Measurements from ENCODE around the gene SLC25A13. TPM values are rescaled to one million over a fixed set of nuclear protein-coding genes. Genes with fewer than 3 reads are reported as not detected.
"Not testable (repeated sequence)": the region's sequence is repeated elsewhere in the genome, so short reads cannot be mapped to it uniquely, and the experiment has no call there.

Gene SLC25A13
- total RNA-seq, 2 donors from 2014 or later = 13.0 to 17.1 TPM

GRCh38 chr7:96161897-96162296, 160.0 kb downstream of the SLC25A13 start:
- no peaks in the 10 kb centered on the region for H3K9me3 ChIP-seq (ENCODE audit: control insufficient read depth, low read length, poor library complexity, severe bottlenecking)
- no peak for DNase-seq
- Mint-ChIP-seq H3K4me1 (no peaks in the 10 kb centered on the region), H3K27me3 (no peaks in the 10 kb centered on the region), H3K36me3 (ENCODE audit: low read depth) (peaks cover 10% of the 10 kb centered on the region), H3K27ac (no peak overlapping the region), H3K4me3 (no peak overlapping the region)
- no peak for ATAC-seq

- Mint-ChIP-seq H3K4me1 (no peaks in the 10 kb centered on the region), H3K36me3 (ENCODE audit: low read depth) (peaks cover 8% of the 10 kb centered on the region)
Observed at GRCh38 chr7:96157856-96158255, 164.0 kb downstream of the SLC25A13 start.

GRCh38 chr7:96154506-96154905, 167.4 kb downstream of the SLC25A13 start:
- not testable (repeated sequence) for H3K9me3 ChIP-seq (ENCODE audit: control insufficient read depth, low read length, poor library complexity, severe bottlenecking); H3K27me3 Mint-ChIP-seq; DNase-seq; H3K4me1 Mint-ChIP-seq; H3K27ac Mint-ChIP-seq; ATAC-seq; H3K4me3 Mint-ChIP-seq
- peaks cover 13% of the 10 kb centered on the region for H3K36me3 Mint-ChIP-seq (ENCODE audit: low read depth)

More at GRCh38 chr7:96157856-96158255, 164.0 kb downstream of the SLC25A13 start:
- H3K27ac Mint-ChIP-seq = no peak overlapping the region
- H3K9me3 ChIP-seq (ENCODE audit: control insufficient read depth, low read length, poor library complexity, severe bottlenecking) = no peaks in the 10 kb centered on the region
- H3K4me3 Mint-ChIP-seq = no peak overlapping the region
- ATAC-seq (no peak), DNase-seq (no peak)
- no peaks in the 10 kb centered on the region for H3K27me3 Mint-ChIP-seq

- peaks cover 17% of the 10 kb centered on the region for H3K36me3 Mint-ChIP-seq (ENCODE audit: low read depth)
- H3K9me3 ChIP-seq (ENCODE audit: control insufficient read depth, low read length, poor library complexity, severe bottlenecking) = no peaks in the 10 kb centered on the region
- ATAC-seq = no peak
- no peak overlapping the region for H3K27ac Mint-ChIP-seq
- no peaks in the 10 kb centered on the region for H3K4me1 Mint-ChIP-seq
- DNase-seq = no peak
- H3K27me3 Mint-ChIP-seq = no peaks in the 10 kb centered on the region
- no peak overlapping the region for H3K4me3 Mint-ChIP-seq
Observed at GRCh38 chr7:96152706-96153105, 169.2 kb downstream of the SLC25A13 start.

- H3K9me3 ChIP-seq (ENCODE audit: control insufficient read depth, low read length, poor library complexity, severe bottlenecking) = no peaks in the 10 kb centered on the region
- no peak overlapping the region for H3K4me3 Mint-ChIP-seq
- no peak overlapping the region for H3K27ac Mint-ChIP-seq
- no peaks in the 10 kb centered on the region for H3K4me1 Mint-ChIP-seq
- DNase-seq (no peak), ATAC-seq (no peak)
- H3K27me3 Mint-ChIP-seq = no peaks in the 10 kb centered on the region
- peaks cover 17% of the 10 kb centered on the region for H3K36me3 Mint-ChIP-seq (ENCODE audit: low read depth)
Observed at GRCh38 chr7:96151889-96152288, 170.0 kb downstream of the SLC25A13 start.

DNA sequence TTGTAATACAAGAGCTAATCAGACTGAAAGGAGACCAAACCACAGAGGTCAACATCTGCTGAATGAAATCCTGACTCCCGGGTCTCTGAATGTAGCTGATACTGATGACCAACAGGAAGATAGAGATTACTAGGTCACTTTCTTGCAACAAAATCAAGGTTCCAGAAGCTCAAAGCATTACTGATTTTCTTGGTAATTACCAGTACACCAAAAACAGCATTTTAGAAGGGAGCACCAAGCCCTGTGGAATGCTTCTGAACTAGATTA, 177.7 kb downstream of the SLC25A13 start:
- no peak overlapping the region for H3K27ac Mint-ChIP-seq
- H3K4me1 Mint-ChIP-seq = no peaks in the 10 kb centered on the region
- no peak overlapping the region for H3K4me3 Mint-ChIP-seq
- ATAC-seq = no peak
- DNase-seq = no peak
- H3K27me3 Mint-ChIP-seq = no peaks in the 10 kb centered on the region
- H3K36me3 Mint-ChIP-seq (ENCODE audit: low read depth) = peaks cover 8% of the 10 kb centered on the region
- no peaks in the 10 kb centered on the region for H3K9me3 ChIP-seq (ENCODE audit: control insufficient read depth, low read length, poor library complexity, severe bottlenecking)

DNA sequence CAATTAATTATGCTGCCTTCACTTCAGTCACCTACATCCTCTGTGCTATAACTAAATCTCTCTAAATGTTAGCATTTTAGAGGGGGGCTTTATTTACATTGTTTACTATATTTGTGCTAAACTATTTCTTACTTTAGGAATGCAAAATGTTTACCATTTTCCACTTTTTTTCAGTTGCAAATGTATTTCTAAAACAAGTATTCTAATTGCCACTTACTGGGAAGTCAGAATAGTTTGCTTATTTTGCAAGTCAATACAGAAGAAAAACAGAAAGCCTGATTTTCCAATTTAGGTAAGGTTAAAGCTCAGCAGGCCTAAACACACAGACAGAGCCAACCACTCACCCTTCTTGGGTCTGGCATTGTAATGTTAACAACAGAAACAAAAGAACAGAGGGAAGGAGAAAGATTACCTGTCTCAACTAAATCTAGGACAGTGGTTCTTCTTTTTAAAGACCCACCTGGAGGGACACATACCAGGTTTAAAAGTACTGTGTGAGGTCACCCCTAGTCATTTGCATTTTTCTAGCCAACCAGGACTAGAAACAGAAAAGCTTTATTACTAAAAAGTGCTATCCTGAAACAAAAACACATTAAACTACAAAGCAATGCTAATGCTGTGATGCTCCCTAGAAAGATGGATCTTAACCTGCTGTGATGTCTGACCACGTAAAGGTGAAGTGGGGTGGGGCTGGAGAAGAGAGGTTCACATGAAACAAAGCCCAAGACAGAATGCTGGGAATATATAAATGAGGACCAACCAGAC, 178.2 kb downstream of the SLC25A13 start:
- no peak overlapping the region for H3K4me3 Mint-ChIP-seq
- ATAC-seq = no peak
- no peak for DNase-seq
- H3K9me3 ChIP-seq (ENCODE audit: control insufficient read depth, low read length, poor library complexity, severe bottlenecking) = no peaks in the 10 kb centered on the region
- H3K36me3 Mint-ChIP-seq (ENCODE audit: low read depth) = peaks cover 5% of the 10 kb centered on the region
- no peaks in the 10 kb centered on the region for H3K4me1 Mint-ChIP-seq
- H3K27ac Mint-ChIP-seq = no peak overlapping the region
- H3K27me3 Mint-ChIP-seq = no peaks in the 10 kb centered on the region

DNA sequence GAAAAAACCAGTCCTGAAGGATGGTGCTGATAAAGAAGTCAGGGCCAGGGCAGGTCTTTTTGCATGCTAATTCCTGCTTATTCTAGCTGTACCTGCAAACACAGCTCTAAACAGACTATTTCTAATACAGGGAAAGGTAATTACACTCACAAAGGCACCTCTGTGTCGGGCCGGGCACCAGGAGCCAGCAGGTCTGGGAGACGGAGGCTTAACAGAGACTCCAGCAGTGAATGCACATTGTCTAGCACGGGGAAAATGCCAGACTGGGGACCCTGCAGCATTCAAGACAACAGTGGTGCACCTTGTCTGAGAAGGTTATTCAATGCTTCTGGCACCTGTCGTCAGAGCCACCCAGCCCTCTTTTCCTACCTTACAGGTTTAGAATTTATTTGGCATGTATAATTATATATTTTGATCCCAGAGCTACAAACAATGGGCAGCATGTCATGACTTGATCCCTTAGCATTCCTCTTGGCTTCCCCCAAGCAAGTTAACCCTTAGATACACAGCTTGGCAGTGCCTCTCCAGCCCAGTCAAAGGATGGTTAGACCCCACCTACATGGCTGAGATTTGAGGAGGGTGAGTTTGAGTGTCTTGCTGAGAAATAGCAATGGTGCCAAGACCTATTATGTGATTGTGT, 185.2 kb downstream of the SLC25A13 start:
- H3K4me3 Mint-ChIP-seq = no peak overlapping the region
- H3K4me1 Mint-ChIP-seq = peaks cover 5% of the 10 kb centered on the region
- H3K9me3 ChIP-seq (ENCODE audit: control insufficient read depth, low read length, poor library complexity, severe bottlenecking) = no peaks in the 10 kb centered on the region
- no peaks in the 10 kb centered on the region for H3K27me3 Mint-ChIP-seq
- no peak for ATAC-seq
- H3K27ac Mint-ChIP-seq = peak overlapping the region; percentile 61
- H3K36me3 Mint-ChIP-seq (ENCODE audit: low read depth) = peaks cover 2% of the 10 kb centered on the region
- no peak for DNase-seq

DNA sequence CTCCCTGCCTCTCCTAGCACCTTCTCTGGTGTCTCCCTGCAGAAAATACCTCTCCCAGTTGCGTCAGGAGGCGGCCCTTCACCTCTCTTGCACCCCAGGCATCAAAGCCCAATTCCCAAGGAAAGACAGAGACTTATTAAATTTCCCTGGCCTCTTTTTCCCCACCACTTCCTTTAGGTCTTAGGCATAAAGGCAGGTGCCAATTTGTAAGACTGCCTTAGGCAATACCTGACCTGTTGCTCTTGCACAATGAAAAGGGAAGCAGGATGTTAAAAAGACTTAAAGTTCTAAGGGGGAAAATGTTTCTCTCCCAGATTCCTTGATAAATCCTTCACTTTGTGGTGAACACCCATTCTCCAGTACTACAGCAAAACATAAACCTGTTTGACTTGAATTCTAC, 186.7 kb downstream of the SLC25A13 start:
- ATAC-seq = no peak
- no peak for DNase-seq
- Mint-ChIP-seq H3K27me3 (no peaks in the 10 kb centered on the region), H3K4me1 (peaks cover 5% of the 10 kb centered on the region), H3K36me3 (ENCODE audit: low read depth) (peaks cover 8% of the 10 kb centered on the region), H3K27ac (no peak overlapping the region), H3K4me3 (no peak overlapping the region)
- H3K9me3 ChIP-seq (ENCODE audit: control insufficient read depth, low read length, poor library complexity, severe bottlenecking) = no peaks in the 10 kb centered on the region

GRCh38 chr7:96131525-96131924, 190.4 kb downstream of the SLC25A13 start:
- Mint-ChIP-seq H3K36me3 (ENCODE audit: low read depth) (peaks cover 8% of the 10 kb centered on the region), H3K27me3 (no peaks in the 10 kb centered on the region), H3K4me3 (no peak overlapping the region), H3K4me1 (peaks cover 5% of the 10 kb centered on the region), H3K27ac (no peak overlapping the region)
- ATAC-seq (no peak), DNase-seq (no peak)
- no peaks in the 10 kb centered on the region for H3K9me3 ChIP-seq (ENCODE audit: control insufficient read depth, low read length, poor library complexity, severe bottlenecking)

GRCh38 chr7:96127746-96128145, 194.2 kb downstream of the SLC25A13 start:
- Mint-ChIP-seq H3K27ac (no peak overlapping the region), H3K4me1 (no peaks in the 10 kb centered on the region), H3K36me3 (ENCODE audit: low read depth) (peaks cover 6% of the 10 kb centered on the region), H3K4me3 (no peak overlapping the region), H3K27me3 (no peaks in the 10 kb centered on the region)
- no peak for ATAC-seq
- DNase-seq = no peak
- no peaks in the 10 kb centered on the region for H3K9me3 ChIP-seq (ENCODE audit: control insufficient read depth, low read length, poor library complexity, severe bottlenecking)

DNA sequence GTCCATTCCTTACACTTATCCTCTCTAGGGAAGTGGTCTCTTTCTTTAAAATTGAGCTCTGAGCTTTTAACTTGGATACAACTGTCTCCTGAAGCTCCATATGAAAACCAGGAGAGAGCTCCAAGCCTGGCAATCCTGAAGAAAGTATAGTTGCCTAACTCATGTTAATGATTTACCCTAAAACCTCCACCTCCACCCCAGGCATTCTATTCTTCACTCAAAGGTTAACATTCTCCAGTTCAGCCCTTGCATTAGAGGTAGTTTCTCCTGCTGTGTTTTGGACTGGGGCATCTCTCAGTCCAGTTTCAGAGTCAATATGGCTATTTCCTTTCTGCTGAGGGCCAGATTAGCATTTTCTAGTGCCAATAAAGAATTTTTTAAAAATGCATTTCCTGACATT, 195.5 kb downstream of the SLC25A13 start:
- no peaks in the 10 kb centered on the region for H3K27me3 Mint-ChIP-seq
- H3K9me3 ChIP-seq (ENCODE audit: control insufficient read depth, low read length, poor library complexity, severe bottlenecking) = no peaks in the 10 kb centered on the region
- peaks cover 7% of the 10 kb centered on the region for H3K36me3 Mint-ChIP-seq (ENCODE audit: low read depth)
- H3K27ac Mint-ChIP-seq = no peak overlapping the region
- no peaks in the 10 kb centered on the region for H3K4me1 Mint-ChIP-seq
- H3K4me3 Mint-ChIP-seq = no peak overlapping the region
- no peak for ATAC-seq
- no peak for DNase-seq

DNA sequence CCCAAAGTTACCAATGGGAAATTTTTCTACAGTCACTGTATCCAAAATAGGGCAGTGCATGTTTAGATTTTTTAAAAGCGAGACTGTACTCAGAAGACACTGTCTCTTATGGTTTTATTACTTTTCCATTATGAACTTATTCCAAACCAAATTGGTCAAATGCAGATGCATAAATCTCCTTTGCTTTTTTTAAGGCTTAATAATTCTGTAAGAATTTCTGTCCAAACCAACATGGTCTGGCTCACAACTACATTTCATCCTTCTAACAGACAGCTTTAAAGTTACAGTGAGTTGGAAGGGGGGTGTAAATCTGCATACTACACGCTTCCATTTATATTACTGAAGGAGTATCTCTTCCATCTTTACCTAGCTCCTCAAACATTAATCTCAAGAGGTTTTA, 199.2 kb downstream of the SLC25A13 start:
- H3K4me1 Mint-ChIP-seq = no peaks in the 10 kb centered on the region
- no peak overlapping the region for H3K4me3 Mint-ChIP-seq
- H3K27me3 Mint-ChIP-seq = no peaks in the 10 kb centered on the region
- no peak overlapping the region for H3K27ac Mint-ChIP-seq
- no peaks in the 10 kb centered on the region for H3K9me3 ChIP-seq (ENCODE audit: control insufficient read depth, low read length, poor library complexity, severe bottlenecking)
- no peak for DNase-seq
- H3K36me3 Mint-ChIP-seq (ENCODE audit: low read depth) = peaks cover 9% of the 10 kb centered on the region
- ATAC-seq = no peak

DNA sequence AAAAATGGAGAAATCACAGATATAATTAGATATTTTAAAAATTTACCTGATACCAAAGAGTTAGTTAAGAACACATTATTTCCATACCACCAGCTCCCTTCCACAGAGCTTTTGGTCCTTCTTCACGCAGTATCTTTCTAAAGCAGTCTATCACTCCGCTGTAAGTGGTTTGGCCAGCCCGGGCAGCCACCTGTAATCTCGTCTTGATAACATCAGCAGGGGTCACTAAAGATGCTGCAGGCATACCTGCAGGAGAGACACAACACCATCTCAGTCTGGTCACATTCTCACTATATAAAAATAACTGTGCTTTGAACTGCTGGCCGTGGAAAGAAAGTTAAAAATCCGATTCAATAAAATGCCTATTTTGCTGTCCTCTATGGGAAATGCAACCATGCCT, 200.1 kb downstream of the SLC25A13 start:
- Mint-ChIP-seq H3K4me3 (no peak overlapping the region), H3K36me3 (ENCODE audit: low read depth) (peaks cover 9% of the 10 kb centered on the region), H3K27ac (peak overlapping the region; percentile 24), H3K27me3 (no peaks in the 10 kb centered on the region), H3K4me1 (no peaks in the 10 kb centered on the region)
- DNase-seq (no peak), ATAC-seq (no peak)
- H3K9me3 ChIP-seq (ENCODE audit: control insufficient read depth, low read length, poor library complexity, severe bottlenecking) = no peaks in the 10 kb centered on the region
